Osteoblast (primary cell): ENCODE results near the gene CELSR1. TPM values are rescaled to one million over a fixed set of nuclear protein-coding genes. Genes with fewer than 3 reads are reported as not detected.

Source experiments
- DNase-seq: peaks from one replicate; pipeline ENCODE4 v3.0.0; 2011; ENCODE audit warnings: low spot score, mixed read lengths; ENCODE audit not compliant: insufficient read length; ENCODE audit errors: missing footprints
- H2AFZ ChIP-seq: 2 replicates; pipeline ENCODE4 v1.6.0; 2011; ENCODE audit warnings: mild to moderate bottlenecking, low read length
- H3K27ac ChIP-seq: 2 replicates; pipeline ENCODE4 v1.5.1; 2011; ENCODE audit warnings: mild to moderate bottlenecking, low read depth, low read length, moderate library complexity
- H3K27me3 ChIP-seq: 2 replicates; pipeline ENCODE4 v1.6.0; 2012; ENCODE audit warnings: mild to moderate bottlenecking, control low read depth, inconsistent platforms, low read length, moderate library complexity; ENCODE audit not compliant: insufficient read depth
- H3K36me3 ChIP-seq: 2 replicates; pipeline ENCODE4 v1.5.1; 2011; ENCODE audit warnings: mild to moderate bottlenecking, low read length, control low read depth, moderate library complexity; ENCODE audit not compliant: insufficient read depth
- H3K4me1 ChIP-seq: 2 replicates; pipeline ENCODE4 v1.5.1; 2011; ENCODE audit warnings: mild to moderate bottlenecking, low read length, control low read depth, moderate library complexity; ENCODE audit not compliant: insufficient read depth
- H3K4me2 ChIP-seq: 2 replicates; pipeline ENCODE4 v1.6.0; 2011; ENCODE audit warnings: mild to moderate bottlenecking, low read length; ENCODE audit not compliant: insufficient read depth
- H3K4me3 ChIP-seq: fragments of 200-600 bp; sonication (generic); 3 replicates; pipeline ENCODE4 v1.5.1; 2012; ENCODE audit warnings: mild to moderate bottlenecking, low read length, inconsistent platforms; ENCODE audit not compliant: insufficient read depth
- H3K79me2 ChIP-seq: 2 replicates; pipeline ENCODE4 v1.6.0; 2012; ENCODE audit warnings: mild to moderate bottlenecking, low read length, control low read depth, inconsistent platforms; ENCODE audit not compliant: insufficient read depth
- H3K9me3 ChIP-seq: 2 replicates; pipeline ENCODE4 v1.5.1; 2011; ENCODE audit warnings: low read depth, low read length, control low read depth
- H4K20me1 ChIP-seq: 2 replicates; pipeline ENCODE4 v1.6.0; 2012; ENCODE audit warnings: mild to moderate bottlenecking, low read length, control low read depth; ENCODE audit not compliant: insufficient read depth
- total RNA-seq: library from RNA; depleted of rRNA; stranded (reverse); fragments of >200 nt; gene quantifications from 2 replicates; pipeline ENCODE4 v1.2.3, GENCODE V29; 2012
- TF ChIP-seq, protein P1 (sequence below): IDR thresholded peaks from 2 replicates; pipeline ENCODE4 v1.5.1; 2011; ENCODE audit warnings: mild to moderate bottlenecking, low read depth, low read length, moderate library complexity; ENCODE audit errors: extremely low read depth

Gene CELSR1
- total RNA-seq, 1 donor, result 3.6 TPM

- peak overlapping the region; percentile 41 for H2AFZ ChIP-seq
Observed at GRCh38 chr22:46577368-46578249, 40.2 kb upstream of the CELSR1 start.

GRCh38 chr22:46576556-46577367 is 39.3 kb upstream of the CELSR1 start:
- H3K4me1 ChIP-seq, result peaks cover 7% of the 10 kb centered on the region
- H3K9me3 ChIP-seq, result peaks cover 5% of the 10 kb centered on the region
- H3K36me3 ChIP-seq, result no peaks in the 10 kb centered on the region
- peaks cover 3% of the 10 kb centered on the region for H3K27me3 ChIP-seq
- peak overlapping the region; percentile 74 for H2AFZ ChIP-seq
- peak overlapping the region; percentile 79 for H3K4me2 ChIP-seq
- H4K20me1 ChIP-seq, result peaks cover 27% of the 10 kb centered on the region
- H3K27ac ChIP-seq, result no peak overlapping the region
- DNase-seq, result peak; percentile 99
- H3K4me3 ChIP-seq, result peak overlapping the region; percentile 76
- TF ChIP-seq, protein P1, sequence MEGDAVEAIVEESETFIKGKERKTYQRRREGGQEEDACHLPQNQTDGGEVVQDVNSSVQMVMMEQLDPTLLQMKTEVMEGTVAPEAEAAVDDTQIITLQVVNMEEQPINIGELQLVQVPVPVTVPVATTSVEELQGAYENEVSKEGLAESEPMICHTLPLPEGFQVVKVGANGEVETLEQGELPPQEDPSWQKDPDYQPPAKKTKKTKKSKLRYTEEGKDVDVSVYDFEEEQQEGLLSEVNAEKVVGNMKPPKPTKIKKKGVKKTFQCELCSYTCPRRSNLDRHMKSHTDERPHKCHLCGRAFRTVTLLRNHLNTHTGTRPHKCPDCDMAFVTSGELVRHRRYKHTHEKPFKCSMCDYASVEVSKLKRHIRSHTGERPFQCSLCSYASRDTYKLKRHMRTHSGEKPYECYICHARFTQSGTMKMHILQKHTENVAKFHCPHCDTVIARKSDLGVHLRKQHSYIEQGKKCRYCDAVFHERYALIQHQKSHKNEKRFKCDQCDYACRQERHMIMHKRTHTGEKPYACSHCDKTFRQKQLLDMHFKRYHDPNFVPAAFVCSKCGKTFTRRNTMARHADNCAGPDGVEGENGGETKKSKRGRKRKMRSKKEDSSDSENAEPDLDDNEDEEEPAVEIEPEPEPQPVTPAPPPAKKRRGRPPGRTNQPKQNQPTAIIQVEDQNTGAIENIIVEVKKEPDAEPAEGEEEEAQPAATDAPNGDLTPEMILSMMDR, result no peak
- peaks cover 24% of the 10 kb centered on the region for H3K79me2 ChIP-seq

More at GRCh38 chr22:46577368-46578249, 40.2 kb upstream of the CELSR1 start:
- Histone ChIP-seq H3K27ac (no peak overlapping the region), H3K4me3 (peak overlapping the region; percentile 76), H4K20me1 (peaks cover 34% of the 10 kb centered on the region), H3K27me3 (peaks cover 3% of the 10 kb centered on the region), H3K4me1 (peaks cover 7% of the 10 kb centered on the region), H3K9me3 (no peaks in the 10 kb centered on the region), H3K4me2 (peak overlapping the region; percentile 84), H3K36me3 (no peaks in the 10 kb centered on the region), H3K79me2 (peaks cover 30% of the 10 kb centered on the region)
- TF ChIP-seq, protein P1, result no peak
- peak; percentile 91 for DNase-seq

- Histone ChIP-seq H3K4me1 (peaks cover 7% of the 10 kb centered on the region), H3K79me2 (peaks cover 18% of the 10 kb centered on the region), H3K9me3 (peaks cover 6% of the 10 kb centered on the region), H3K27ac (no peak overlapping the region), H2AFZ (peak overlapping the region; percentile 74), H3K4me3 (peak overlapping the region; percentile 70), H4K20me1 (peaks cover 20% of the 10 kb centered on the region), H3K27me3 (peaks cover 3% of the 10 kb centered on the region), H3K4me2 (peak overlapping the region; percentile 79), H3K36me3 (no peaks in the 10 kb centered on the region)
- no peak for DNase-seq
- TF ChIP-seq, protein P1, result no peak
Observed at GRCh38 chr22:46575911-46576555, 38.6 kb upstream of the CELSR1 start.
